ENCODE results near the gene AFMID.

The AFMID gene

DNA sequence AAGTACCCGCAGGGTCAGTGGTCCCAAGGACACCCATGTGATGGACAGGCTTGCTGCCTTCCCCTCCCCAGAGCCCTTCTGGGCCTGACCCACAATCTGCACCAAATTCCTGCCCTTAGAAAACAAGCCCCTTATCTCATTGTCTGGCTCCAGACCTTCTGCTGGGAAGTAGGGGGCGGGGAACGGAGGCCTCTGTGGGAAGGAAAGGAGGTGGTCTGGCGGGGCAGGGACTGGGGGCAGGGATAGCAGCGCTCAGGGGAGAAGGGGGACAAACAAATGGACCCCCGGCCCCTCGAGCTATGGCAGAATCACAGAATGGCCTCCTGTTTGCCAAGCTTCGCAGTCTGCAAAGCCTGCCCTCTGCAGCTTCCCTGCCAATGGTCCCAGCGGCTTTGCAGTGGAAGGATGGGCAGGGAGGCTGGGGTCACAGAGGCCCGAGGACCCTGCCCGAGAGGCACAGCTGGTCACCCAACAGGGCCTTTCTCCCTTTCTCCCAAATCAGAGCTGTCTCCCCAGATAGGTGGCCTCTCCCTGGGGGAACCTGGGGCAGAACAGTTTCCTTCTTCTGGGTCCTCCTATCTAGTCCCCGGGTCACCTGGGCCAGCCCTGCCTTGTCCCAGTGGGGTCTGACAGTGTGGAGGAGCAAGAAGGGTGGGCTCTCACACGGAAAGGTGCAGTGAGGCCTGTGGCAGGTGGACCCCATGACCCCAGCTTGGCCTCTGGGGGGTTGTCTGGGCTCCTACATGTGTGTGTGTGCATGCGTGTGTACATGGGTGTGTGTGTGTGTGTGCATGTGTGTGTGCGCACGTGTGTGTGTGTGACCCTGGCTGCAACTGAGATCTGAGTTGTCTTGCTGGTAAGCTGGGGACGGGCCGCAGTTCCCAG, 69.8 kb downstream of the AFMID start:
- DNase-seq, result no peak

Data from activated naive CD4-positive, alpha-beta T cell treated with anti-CD3 and anti-CD28 coated beads, Interleukin-2, amount 50 U/mL, for 16 hours (primary cell).